PFSK-1 (cell line): ENCODE results near the gene CAPN5.

Experiments
- FOXP2 ChIP-seq: optimal IDR thresholded peaks from 2 replicates; pipeline ENCODE3; 2011; ENCODE audit warnings: borderline replicate concordance, control low read depth, inconsistent platforms; ENCODE audit not compliant: insufficient read depth; ENCODE audit errors: extremely low read length, extremely low read depth
- POLR2AphosphoS5 ChIP-seq: IDR thresholded peaks from 2 replicates; pipeline ENCODE4 v1.6.1; 2012; ENCODE audit warnings: low read depth, mild to moderate bottlenecking, control low read depth, low read length, moderate library complexity
- SIN3A ChIP-seq: IDR thresholded peaks from 2 replicates; pipeline ENCODE4 v1.6.1; 2012; ENCODE audit warnings: mild to moderate bottlenecking, low read length, moderate library complexity, borderline replicate concordance; ENCODE audit not compliant: insufficient read depth
- TAF1 ChIP-seq: IDR thresholded peaks from 2 replicates; pipeline ENCODE4 v1.6.1; 2012; ENCODE audit warnings: low read length, control low read depth, borderline replicate concordance; ENCODE audit not compliant: insufficient read depth
- TF ChIP-seq, protein P1 (sequence below), 2 experiments: IDR thresholded peaks; 2 replicates each; pipeline versions ENCODE4 v1.6.1 to v1.8.0; 2011 to 2012; ENCODE audit warnings: low read depth in 2 of 2, low read length in 2 of 2, control low read depth in 1 of 2, inconsistent platforms in 1 of 2, mild to moderate bottlenecking in 1 of 2, moderate library complexity in 1 of 2; ENCODE audit not compliant: insufficient read depth in 1 of 2

Gene CAPN5

GRCh38 chr11:77071671-77072605 lies 5.2 kb downstream of the CAPN5 start:
- TF ChIP-seq TAF1 (no peak), FOXP2 (no peak), POLR2AphosphoS5 (no peak)
- TF ChIP-seq, protein P1, sequence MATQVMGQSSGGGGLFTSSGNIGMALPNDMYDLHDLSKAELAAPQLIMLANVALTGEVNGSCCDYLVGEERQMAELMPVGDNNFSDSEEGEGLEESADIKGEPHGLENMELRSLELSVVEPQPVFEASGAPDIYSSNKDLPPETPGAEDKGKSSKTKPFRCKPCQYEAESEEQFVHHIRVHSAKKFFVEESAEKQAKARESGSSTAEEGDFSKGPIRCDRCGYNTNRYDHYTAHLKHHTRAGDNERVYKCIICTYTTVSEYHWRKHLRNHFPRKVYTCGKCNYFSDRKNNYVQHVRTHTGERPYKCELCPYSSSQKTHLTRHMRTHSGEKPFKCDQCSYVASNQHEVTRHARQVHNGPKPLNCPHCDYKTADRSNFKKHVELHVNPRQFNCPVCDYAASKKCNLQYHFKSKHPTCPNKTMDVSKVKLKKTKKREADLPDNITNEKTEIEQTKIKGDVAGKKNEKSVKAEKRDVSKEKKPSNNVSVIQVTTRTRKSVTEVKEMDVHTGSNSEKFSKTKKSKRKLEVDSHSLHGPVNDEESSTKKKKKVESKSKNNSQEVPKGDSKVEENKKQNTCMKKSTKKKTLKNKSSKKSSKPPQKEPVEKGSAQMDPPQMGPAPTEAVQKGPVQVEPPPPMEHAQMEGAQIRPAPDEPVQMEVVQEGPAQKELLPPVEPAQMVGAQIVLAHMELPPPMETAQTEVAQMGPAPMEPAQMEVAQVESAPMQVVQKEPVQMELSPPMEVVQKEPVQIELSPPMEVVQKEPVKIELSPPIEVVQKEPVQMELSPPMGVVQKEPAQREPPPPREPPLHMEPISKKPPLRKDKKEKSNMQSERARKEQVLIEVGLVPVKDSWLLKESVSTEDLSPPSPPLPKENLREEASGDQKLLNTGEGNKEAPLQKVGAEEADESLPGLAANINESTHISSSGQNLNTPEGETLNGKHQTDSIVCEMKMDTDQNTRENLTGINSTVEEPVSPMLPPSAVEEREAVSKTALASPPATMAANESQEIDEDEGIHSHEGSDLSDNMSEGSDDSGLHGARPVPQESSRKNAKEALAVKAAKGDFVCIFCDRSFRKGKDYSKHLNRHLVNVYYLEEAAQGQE (IDR thresholded peaks at IDR 0.05; ENCODE audit: insufficient read depth in 1 of 2, low read depth in 2 of 2, low read length in 2 of 2): no peak

DNA sequence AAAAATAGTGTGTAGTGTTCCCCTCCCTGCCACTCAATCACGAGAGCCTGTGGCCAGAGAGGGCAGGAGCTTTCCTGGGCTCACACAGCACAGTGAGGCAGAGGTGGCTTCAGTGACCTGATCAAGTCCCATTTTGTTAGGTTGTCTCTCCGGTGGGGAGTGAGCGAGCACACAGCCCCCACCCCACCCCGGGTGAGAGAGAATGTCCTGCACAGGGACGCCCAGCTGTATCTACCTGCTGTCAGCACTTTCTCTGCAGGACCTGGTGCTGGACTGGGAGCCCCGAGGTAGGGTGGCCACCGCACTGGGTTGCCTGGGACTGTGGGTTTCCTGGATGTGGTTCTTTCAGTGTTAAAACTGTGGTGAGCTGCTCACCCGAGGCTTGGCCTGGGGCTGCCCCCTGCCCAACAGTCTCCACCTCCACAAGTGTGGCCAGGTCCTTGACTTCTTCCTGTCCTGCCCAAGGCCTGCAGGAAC lies 6.1 kb downstream of the CAPN5 start:
- TF ChIP-seq, protein P1 (IDR thresholded peaks at IDR 0.05; ENCODE audit: insufficient read depth in 1 of 2, low read depth in 2 of 2, low read length in 2 of 2): no peak
- no peak for TF ChIP-seq SIN3A
- no peak for TF ChIP-seq TAF1
- TF ChIP-seq FOXP2: no peak
- TF ChIP-seq POLR2AphosphoS5: no peak

DNA sequence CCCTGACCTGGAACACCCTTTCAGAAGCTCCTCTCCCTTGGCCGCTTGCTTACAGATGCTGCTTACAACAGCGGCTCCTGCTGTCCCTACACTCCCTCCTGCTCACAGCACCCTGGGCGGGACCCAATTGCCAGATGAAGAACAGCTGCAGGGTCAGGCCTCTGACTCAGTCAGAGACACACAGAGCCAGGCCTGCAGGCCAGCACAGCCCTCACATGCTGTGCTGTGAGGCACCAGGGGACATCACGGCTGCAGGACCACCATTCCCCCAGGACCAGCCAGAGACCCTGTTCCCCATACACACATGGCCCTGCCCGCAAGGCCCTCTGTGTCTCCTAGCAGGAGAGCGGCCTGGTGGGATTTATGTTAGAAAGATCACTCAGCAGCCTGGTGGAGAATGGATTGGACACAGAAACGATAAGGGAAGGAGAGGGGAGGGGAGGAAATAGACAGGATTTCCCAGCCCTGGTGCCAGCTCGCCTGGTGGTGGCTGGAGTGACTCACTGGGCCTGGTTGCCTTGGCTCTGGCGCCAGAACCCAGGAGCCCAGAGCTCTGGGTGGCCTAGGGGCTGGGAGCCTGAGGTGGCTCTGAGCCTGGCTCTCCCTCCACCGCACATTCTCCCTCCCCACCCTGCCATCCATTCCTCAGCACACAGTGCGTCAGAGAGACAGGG lies 6.7 kb downstream of the CAPN5 start:
- TF ChIP-seq TAF1: no peak
- no peak for TF ChIP-seq POLR2AphosphoS5
- no peak for TF ChIP-seq SIN3A
- TF ChIP-seq, protein P1 (IDR thresholded peaks at IDR 0.05; ENCODE audit: insufficient read depth in 1 of 2, low read depth in 2 of 2, low read length in 2 of 2): no peak
- TF ChIP-seq FOXP2: no peak

DNA sequence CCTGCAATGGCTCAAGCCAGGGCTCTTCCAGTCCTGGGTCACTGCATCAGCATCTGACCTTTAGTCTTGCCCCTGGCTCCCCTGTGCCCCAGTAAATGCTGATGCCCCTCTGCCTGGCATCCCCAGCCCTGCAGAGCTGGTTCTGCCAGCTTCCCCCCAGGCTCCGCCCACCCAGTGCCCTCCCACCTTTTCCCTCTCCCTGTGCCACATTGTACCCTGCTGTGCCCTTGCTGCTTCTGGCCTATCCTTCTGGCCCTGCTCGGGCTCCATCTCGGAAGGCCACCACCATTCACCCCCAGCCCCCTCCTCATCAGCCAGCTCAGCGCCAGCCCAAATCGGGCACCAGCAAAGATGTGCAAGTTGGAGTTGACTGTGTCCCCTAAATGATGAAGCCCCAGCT lies 7.4 kb downstream of the CAPN5 start:
- no peak for TF ChIP-seq POLR2AphosphoS5
- TF ChIP-seq SIN3A: no peak
- TF ChIP-seq, protein P1 (IDR thresholded peaks at IDR 0.05; ENCODE audit: insufficient read depth in 1 of 2, low read depth in 2 of 2, low read length in 2 of 2): no peak
- TF ChIP-seq TAF1: no peak
- TF ChIP-seq FOXP2: no peak
